GM12878 (cell line): ENCODE measurements around the gene FKBP4. TPM values are rescaled to one million over a fixed set of nuclear protein-coding genes. Genes with fewer than 3 reads are reported as not detected.

ENCODE experiments used
- ATAC-seq: fragments of 200-7000 bp; cut with Tn5 transposase; 3 replicates; pipeline ENCODE4 v1.9.1; 2020; ENCODE audit warnings: mild to moderate bottlenecking, moderate library complexity
- BruUV-seq: library from RNA; stranded (reverse); fragments of 400-500 nt; replicated peaks from 2 replicates; lab custom pipeline; 2021; lab: Mats Ljungman, UMichigan
- CTCF ChIA-PET: fragments of 300-600 bp; sonication (Branson Sonifier 250); formaldehyde crosslinking; extraction: SDS; loops from one replicate; lab custom pipeline; 2021; ENCODE audit warnings: inconsistent platforms; lab: Yijun Ruan, JAX
- POLR2A ChIA-PET: fragments of 350-600 bp; formaldehyde crosslinking; extraction: SDS; loops from one replicate; lab custom pipeline; 2021; ENCODE audit warnings: inconsistent platforms; lab: Charles Lee
- RAD21 ChIA-PET: fragments of 300-600 bp; sonication (Branson Sonifier 250); formaldehyde crosslinking; loops from one replicate; lab custom pipeline; 2023; ENCODE audit warnings: antibody characterized with exemption; ENCODE audit not compliant: unreplicated experiment; lab: Charles Lee
- SMC1A ChIA-PET: fragments of 300-600 bp; sonication (Branson Sonifier 250); formaldehyde crosslinking; loops from one replicate; lab custom pipeline; 2023; ENCODE audit not compliant: unreplicated experiment, uncharacterized antibody; lab: Charles Lee
- DNase-seq: peaks from one replicate; pipeline ENCODE4 v3.0.0-alpha.2; 2011; ENCODE audit warnings: low read depth, low spot score
- FAIRE-seq: peaks from 3 replicates; lab custom pipeline; 2011; peaks lifted over from hg19 to GRCh38; lab: Jason Lieb, UNC
- H2AFZ ChIP-seq: 2 replicates; pipeline ENCODE4 v1.6.0; 2011; ENCODE audit warnings: low read depth, low read length, control low read depth; ENCODE audit not compliant: control insufficient read depth
- H3K27ac ChIP-seq: 2 replicates; pipeline ENCODE4 v1.5.1; 2011; ENCODE audit warnings: control low read depth; ENCODE audit not compliant: control insufficient read depth, insufficient read depth
- H3K27me3 ChIP-seq, 2 experiments: replicated peaks in 1 of 2; 2 replicates each; pipeline versions ENCODE4 v1.6.0 to v1.6.1; 2011; ENCODE audit warnings: low read length in 1 of 2; ENCODE audit not compliant: control insufficient read depth in 2 of 2, insufficient read depth in 2 of 2
- H3K36me3 ChIP-seq, 2 experiments: 2 replicates each; pipeline ENCODE4 v1.5.1; 2011; ENCODE audit warnings: low read length in 1 of 2; ENCODE audit not compliant: control insufficient read depth in 2 of 2, insufficient read depth in 2 of 2
- H3K4me1 ChIP-seq: 2 replicates; pipeline ENCODE4 v1.6.1; 2011; ENCODE audit warnings: mild to moderate bottlenecking, low read length, moderate library complexity, mixed read lengths; ENCODE audit not compliant: control insufficient read depth, insufficient read depth
- H3K4me2 ChIP-seq: 2 replicates; pipeline ENCODE4 v1.6.0; 2011; ENCODE audit warnings: control low read depth; ENCODE audit not compliant: control insufficient read depth, insufficient read depth
- H3K4me3 ChIP-seq: fragments of 200-600 bp; sonication (generic); 2 replicates; pipeline ENCODE4 v1.5.1; 2016
- H3K79me2 ChIP-seq: 2 replicates; pipeline ENCODE4 v1.6.0; 2011; ENCODE audit warnings: low read length; ENCODE audit not compliant: control insufficient read depth, insufficient read depth
- H3K9ac ChIP-seq: 2 replicates; pipeline ENCODE4 v1.8.0; 2011; ENCODE audit warnings: low read length, control low read depth, mixed read lengths; ENCODE audit not compliant: control insufficient read depth, insufficient read depth
- H3K9me3 ChIP-seq: replicated peaks from 3 replicates; pipeline ENCODE4 v1.5.1; 2011; ENCODE audit warnings: mild to moderate bottlenecking, low read length; ENCODE audit not compliant: control insufficient read depth, insufficient read depth
- H4K20me1 ChIP-seq: 2 replicates; pipeline ENCODE4 v1.6.0; 2011; ENCODE audit not compliant: control insufficient read depth, insufficient read depth
- IKZF2 ChIP-seq, 2 experiments: fragments of 450-650 bp; IDR thresholded peaks; 2 replicates each; pipeline ENCODE4 v1.6.1; 2017; ENCODE audit warnings: mild to moderate bottlenecking in 2 of 2, moderate library complexity in 2 of 2
- IRF5 ChIP-seq: fragments of 450-650 bp; IDR thresholded peaks from 2 replicates; pipeline ENCODE4 v1.6.1; 2017; ENCODE audit warnings: borderline replicate concordance
- LARP7 ChIP-seq: fragments of 450-650 bp; IDR thresholded peaks from 2 replicates; pipeline ENCODE4 v1.6.1; 2017; ENCODE audit warnings: mild to moderate bottlenecking
- MAX ChIP-seq: IDR thresholded peaks from 2 replicates; pipeline ENCODE4 v1.6.1; 2012; ENCODE audit warnings: low read depth, low read length, improper control_type of control experiment
- TCF7 ChIP-seq: IDR thresholded peaks from 2 replicates; pipeline ENCODE4 v1.6.1; 2014; ENCODE audit warnings: antibody characterized with exemption, borderline replicate concordance
- WGBS: methylation state at CpG from one replicate; pipeline ENCODE4 v1.1.6; 2016; ENCODE audit warnings: low lambda C conversion rate; ENCODE audit not compliant: insufficient replicate concordance, insufficient coverage; ENCODE audit errors: missing lambda C conversion rate; 5-methylcytosine and 5-hydroxymethylcytosine counted together
- in situ Hi-C: fragments of 300-500 bp; cut with MboI; formaldehyde crosslinking; loops from 9 replicates; pipeline ENCODE4 v1.14.3; 2018; ENCODE audit warnings: mixed read lengths
- intact Hi-C: fragments of 100-400 bp; cut with micrococcal nuclease; formaldehyde crosslinking; loops from one replicate; pipeline ENCODE4 v1.14.2; 2022; ENCODE audit not compliant: unreplicated experiment
- polyA plus RNA-seq, 11 experiments: library from polyadenylated mRNA; depleted of rRNA in 4 of 11; unstranded in 6 of 11; stranded (reverse) in 5 of 11; fragments of >200 nt; fragmentation: Nextera tagmentation in 4 of 11; fragmentation: Illumina TruSeq in 1 of 11; extraction: Ambion mirVana in 4 of 11; extraction: Trizol in 1 of 11; gene quantifications; 1 replicate in 1 of 11; 2 replicates in 10 of 11; pipeline versions ENCODE4 v1.2.1 to v1.2.3, GENCODE V29; 2011 to 2016; ENCODE audit warnings: inconsistent platforms in 2 of 11, missing spikeins in 2 of 11, low read depth in 1 of 11
- total RNA-seq, 4 experiments: library from RNA; depleted of rRNA in 3 of 4; stranded (reverse); fragments of >200 nt in 3 of 4; fragmentation: Illumina TruSeq in 1 of 4; extraction: Trizol in 1 of 4; gene quantifications; 2 replicates each; pipeline versions ENCODE4 v1.2.1 to v1.2.3, GENCODE V29; 2013 to 2021

Gene FKBP4
- total and polyA plus RNA-seq, 10 of the 15 experiments (the other 5 are each of a cell fraction or from before 2014, with no cell fraction given), result 8.9 to 90.0 (median 45.4) TPM

- no peak overlapping the region for H2AFZ ChIP-seq
- WGBS, result 72% methylated on average over 25 of the region's 25 CpGs
- SMC1A ChIA-PET, result no interaction called here
- no peaks in the 10 kb centered on the region; the same call in 1 of the 2 replicates for H3K4me1 ChIP-seq
- H3K4me3 ChIP-seq, result no peak overlapping the region
- H3K27me3 ChIP-seq, result peaks cover 0 to 3% of the 10 kb centered on the region in 2 experiments; a peak in 1 of 4 replicates
- POLR2A ChIA-PET, result no interaction called here
- no peaks in the 10 kb centered on the region for H3K9me3 ChIP-seq
- H3K27ac ChIP-seq, result no peak overlapping the region
- DNase-seq (no peak), ATAC-seq (no peak), FAIRE-seq (no peak)
- peaks cover 2 to 3% of the 10 kb centered on the region in 2 experiments; a peak in 2 of 4 replicates for H3K36me3 ChIP-seq
- H3K79me2 ChIP-seq, result peaks cover 22% of the 10 kb centered on the region
- BruUV-seq, result no TSS peak
- no peak overlapping the region for H3K4me2 ChIP-seq
- RAD21 ChIA-PET, result no interaction called here
- CTCF ChIA-PET, result interaction anchor here (0.9 kb wide), 1 partner anchor 10 kb away, joined by 3 read pairs; no protein-coding TSS in a partner anchor
- no peaks in the 10 kb centered on the region; the same call in none of the 2 replicates for H4K20me1 ChIP-seq
- H3K9ac ChIP-seq, result no peak overlapping the region
- intact Hi-C loops, result no loop called here
- in situ Hi-C loops, result no loop called here
- no peak for TF ChIP-seq IKZF2 (IDR thresholded peaks at IDR 0.05)
These were observed 1.9 kb upstream of the FKBP4 start for GRCh38 chr12:2792671-2793500.

GRCh38 chr12:2793561-2793960 lies 1.2 kb upstream of the FKBP4 start:
- Histone ChIP-seq H3K9me3 (no peaks in the 10 kb centered on the region), H3K79me2 (peaks cover 25% of the 10 kb centered on the region), H3K4me2 (no peak overlapping the region), H4K20me1 (no peaks in the 10 kb centered on the region; the same call in none of the 2 replicates), H3K27ac (no peak overlapping the region), H3K9ac (no peak overlapping the region), H3K36me3 (peaks cover 3 to 6% of the 10 kb centered on the region in 2 experiments; a peak in 3 of 4 replicates), H3K27me3 (peaks cover 0 to 3% of the 10 kb centered on the region in 2 experiments; a peak in 1 of 4 replicates), H2AFZ (no peak overlapping the region), H3K4me3 (no peak overlapping the region), H3K4me1 (no peaks in the 10 kb centered on the region; the same call in 1 of the 2 replicates)
- ChIA-PET CTCF (no interaction called here), SMC1A (no interaction called here), POLR2A (no interaction called here), RAD21 (no interaction called here)
- WGBS, result 91% methylated on average over 13 of the region's 21 CpGs
- no peak for FAIRE-seq
- BruUV-seq, result no TSS peak
- intact Hi-C loops, result no loop called here
- in situ Hi-C loops, result no loop called here
- no peak for DNase-seq
- TF ChIP-seq TCF7 (no peak), IRF5 (no peak), LARP7 (no peak), MAX (no peak)
- no peak for ATAC-seq
